Activated CD8-positive, alpha-beta T cell treated with anti-CD3 and anti-CD28 coated beads for 36 hours (primary cell): ENCODE data around the gene YEATS4. TPM values are rescaled to one million over a fixed set of nuclear protein-coding genes. Genes with fewer than 3 reads are reported as not detected.
A peak's percentile ranks its signal among the peaks of the same experiment; 100 is the strongest.

Experiments used
- ATAC-seq: fragments of 200-7000 bp; cut with Tn5 transposase; one replicate; pipeline ENCODE4 v1.10.0; 2021; ENCODE audit warnings: mild to moderate bottlenecking, moderate library complexity
- CTCF ChIA-PET: fragments of 350-600 bp; sonication (Branson Sonifier 250); formaldehyde crosslinking; loops from one replicate; lab custom pipeline; 2021; ENCODE audit warnings: antibody characterized with exemption; lab: Charles Lee
- POLR2A ChIA-PET: fragments of 350-600 bp; sonication (Branson Sonifier 250); formaldehyde crosslinking; loops from one replicate; lab custom pipeline; 2021; ENCODE audit warnings: antibody characterized with exemption; lab: Charles Lee
- DNase-seq: peaks from one replicate; pipeline ENCODE4 v3.0.0-alpha.2; 2020
- H3K27ac Mint-ChIP-seq: one replicate; pipeline ENCODE4 v1.8.0; 2021; ENCODE audit warnings: mild to moderate bottlenecking, mixed read lengths
- H3K27me3 Mint-ChIP-seq: one replicate; pipeline ENCODE4 v1.8.0; 2021; ENCODE audit warnings: mixed read lengths
- H3K36me3 Mint-ChIP-seq: one replicate; pipeline ENCODE4 v1.8.0; 2021; ENCODE audit warnings: low read depth, mixed read lengths
- H3K4me1 Mint-ChIP-seq: one replicate; pipeline ENCODE4 v1.8.0; 2021; ENCODE audit warnings: low read depth, mixed read lengths
- H3K4me3 Mint-ChIP-seq: one replicate; pipeline ENCODE4 v1.8.0; 2021; ENCODE audit warnings: mild to moderate bottlenecking, moderate library complexity, mixed read lengths
- H3K9me3 Mint-ChIP-seq: one replicate; pipeline ENCODE4 v1.8.0; 2021; ENCODE audit warnings: mixed read lengths
- intact Hi-C: fragments of 100-400 bp; cut with micrococcal nuclease; formaldehyde crosslinking; loops from one replicate; pipeline ENCODE4 v1.10.0; 2022
- total RNA-seq, 2 experiments: library from RNA; stranded (reverse); gene quantifications; one replicate each; pipeline ENCODE4 v1.2.3, GENCODE V29; 2021
- TF ChIP-seq, protein P1 (sequence below): fragments of 200-600 bp; IDR thresholded peaks from one replicate; pipeline ENCODE4 v1.8.0; 2022; ENCODE audit warnings: antibody characterized with exemption, mild to moderate bottlenecking

YEATS4 gene
- total RNA-seq, 2 experiments from 2014 or later: 54.0 to 60.9 TPM

DNA sequence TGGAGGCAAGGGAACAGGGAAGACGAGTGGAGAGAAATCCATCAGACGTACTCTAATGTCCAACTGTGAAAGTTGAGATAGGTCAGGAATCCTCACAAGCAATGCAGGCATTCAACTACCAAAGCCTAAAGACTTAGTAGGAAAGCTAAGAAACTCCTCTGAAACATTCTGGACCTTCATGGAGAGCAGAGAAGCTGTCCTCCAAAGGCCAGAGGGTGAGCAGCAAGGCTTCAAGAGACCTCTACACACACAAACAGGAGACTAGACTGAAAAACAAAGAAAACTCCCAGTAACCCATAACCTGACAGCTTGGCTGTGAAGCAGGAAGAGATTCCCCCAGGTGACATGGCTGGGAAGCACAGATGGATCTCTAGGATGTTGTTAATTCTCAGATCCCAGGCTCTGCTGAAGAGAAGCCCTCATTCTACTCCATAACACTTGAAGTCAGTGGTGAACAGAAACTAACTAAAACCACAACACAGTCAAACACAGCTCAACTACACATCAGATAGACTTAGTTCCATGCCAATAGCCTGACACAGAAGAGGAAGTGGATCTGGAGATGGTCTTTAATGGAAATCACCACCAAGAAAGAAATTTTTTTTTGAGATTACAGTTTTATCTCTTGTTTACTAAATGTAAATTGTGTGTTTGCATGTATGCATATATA lies 34.6 kb upstream of the YEATS4 start:
- H3K4me1 Mint-ChIP-seq: peaks cover 21% of the 10 kb centered on the region
- DNase-seq: no peak
- TF ChIP-seq, protein P1, sequence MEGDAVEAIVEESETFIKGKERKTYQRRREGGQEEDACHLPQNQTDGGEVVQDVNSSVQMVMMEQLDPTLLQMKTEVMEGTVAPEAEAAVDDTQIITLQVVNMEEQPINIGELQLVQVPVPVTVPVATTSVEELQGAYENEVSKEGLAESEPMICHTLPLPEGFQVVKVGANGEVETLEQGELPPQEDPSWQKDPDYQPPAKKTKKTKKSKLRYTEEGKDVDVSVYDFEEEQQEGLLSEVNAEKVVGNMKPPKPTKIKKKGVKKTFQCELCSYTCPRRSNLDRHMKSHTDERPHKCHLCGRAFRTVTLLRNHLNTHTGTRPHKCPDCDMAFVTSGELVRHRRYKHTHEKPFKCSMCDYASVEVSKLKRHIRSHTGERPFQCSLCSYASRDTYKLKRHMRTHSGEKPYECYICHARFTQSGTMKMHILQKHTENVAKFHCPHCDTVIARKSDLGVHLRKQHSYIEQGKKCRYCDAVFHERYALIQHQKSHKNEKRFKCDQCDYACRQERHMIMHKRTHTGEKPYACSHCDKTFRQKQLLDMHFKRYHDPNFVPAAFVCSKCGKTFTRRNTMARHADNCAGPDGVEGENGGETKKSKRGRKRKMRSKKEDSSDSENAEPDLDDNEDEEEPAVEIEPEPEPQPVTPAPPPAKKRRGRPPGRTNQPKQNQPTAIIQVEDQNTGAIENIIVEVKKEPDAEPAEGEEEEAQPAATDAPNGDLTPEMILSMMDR: no peak
- CTCF ChIA-PET: interaction anchor here (1.8 kb wide), 1 partner anchor 34 kb away, joined by 6 read pairs; no protein-coding TSS in a partner anchor
- POLR2A ChIA-PET: interaction anchor here (0.5 kb wide), 1 partner anchor 32 kb away, joined by 3 read pairs; no protein-coding TSS in a partner anchor
- peak; percentile 35 for ATAC-seq
- no peaks in the 10 kb centered on the region for H3K9me3 Mint-ChIP-seq
- intact Hi-C loops: no loop called here
- peaks cover 1% of the 10 kb centered on the region for H3K27me3 Mint-ChIP-seq
- no peaks in the 10 kb centered on the region for H3K36me3 Mint-ChIP-seq
- H3K27ac Mint-ChIP-seq: no peak overlapping the region
- H3K4me3 Mint-ChIP-seq: no peak overlapping the region

DNA sequence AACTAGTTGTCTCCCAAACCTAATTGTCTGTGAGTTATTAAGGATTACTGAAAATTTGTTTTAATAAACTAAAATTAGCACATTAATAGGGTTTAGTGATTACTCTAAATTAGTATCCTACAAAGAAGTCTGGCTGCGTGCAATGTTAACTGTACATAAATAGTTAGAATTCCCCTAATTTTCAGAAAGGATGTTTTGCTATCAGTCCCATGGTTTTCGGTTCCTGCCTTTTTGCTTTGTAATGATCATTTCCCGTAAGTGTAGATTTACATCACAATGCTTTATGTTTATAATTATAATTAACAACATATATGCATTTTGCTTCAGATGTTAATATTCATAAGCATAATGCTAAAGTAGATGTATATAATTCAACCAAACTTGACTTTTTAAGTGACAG lies 31.1 kb upstream of the YEATS4 start:
- ChIA-PET CTCF (no interaction called here), POLR2A (no interaction called here)
- no peak overlapping the region for H3K4me3 Mint-ChIP-seq
- no peaks in the 10 kb centered on the region for H3K36me3 Mint-ChIP-seq
- H3K9me3 Mint-ChIP-seq: no peaks in the 10 kb centered on the region
- peak overlapping the region; percentile 87 for H3K27ac Mint-ChIP-seq
- no peak for DNase-seq
- H3K4me1 Mint-ChIP-seq: peaks cover 36% of the 10 kb centered on the region
- H3K27me3 Mint-ChIP-seq: no peaks in the 10 kb centered on the region
- TF ChIP-seq, protein P1: no peak
- no peak for ATAC-seq
- intact Hi-C loops: no loop called here

DNA sequence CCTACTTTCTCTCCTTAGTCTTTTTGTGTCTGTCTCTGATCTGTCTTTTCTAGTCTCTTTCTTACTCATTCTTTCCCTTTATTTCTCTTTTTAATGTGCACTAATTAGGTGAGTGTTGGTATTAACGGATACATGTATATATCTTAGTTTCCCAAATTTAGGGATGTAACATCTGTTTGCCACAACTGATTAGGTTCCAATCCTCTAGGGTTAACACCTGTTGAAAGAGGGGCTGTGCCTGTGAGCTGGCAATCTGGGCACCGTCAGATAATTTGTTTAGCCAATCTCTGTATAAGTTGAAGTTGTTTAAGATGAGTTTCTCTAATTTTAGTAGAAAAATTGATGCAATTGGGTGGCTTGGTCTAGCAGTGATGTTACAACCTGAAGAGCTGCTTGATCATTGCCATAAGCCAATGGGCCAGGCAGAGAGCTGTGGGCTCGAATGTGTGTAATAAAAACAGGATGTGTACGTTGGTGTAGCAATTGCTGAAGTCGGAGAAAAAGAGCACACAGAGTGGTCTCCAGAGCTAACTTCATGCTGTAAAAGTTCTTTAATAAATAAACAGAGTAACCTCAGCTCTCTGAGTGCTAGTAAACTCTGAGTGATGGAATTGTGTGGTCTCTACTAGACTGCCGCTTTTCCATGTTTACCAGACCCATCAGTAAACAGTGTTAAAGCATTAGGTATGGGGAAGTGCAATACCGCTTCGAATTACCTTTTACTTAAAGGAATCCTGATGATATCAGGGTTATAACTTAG lies 29.7 kb upstream of the YEATS4 start:
- intact Hi-C loops: no loop called here
- H3K9me3 Mint-ChIP-seq: no peaks in the 10 kb centered on the region
- POLR2A ChIA-PET: interaction anchor here (0.6 to 2.3 kb wide), 4 partner anchors 22 to 256 kb away, joined by 3 to 8 read pairs (median 6); partner anchors contain the start of genes CCT2 and CPSF6
- peak overlapping the region; percentile 87 for H3K27ac Mint-ChIP-seq
- CTCF ChIA-PET: interaction anchor here (0.9 to 7.0 kb wide), 7 partner anchors 10 to 245 kb away, joined by 3 to 39 read pairs (median 4); no protein-coding TSS in a partner anchor
- peak; percentile 55 for DNase-seq
- TF ChIP-seq, protein P1: no peak
- ATAC-seq: peak; percentile 63
- no peaks in the 10 kb centered on the region for H3K27me3 Mint-ChIP-seq
- H3K4me3 Mint-ChIP-seq: peak overlapping the region; percentile 75
- H3K4me1 Mint-ChIP-seq: peaks cover 47% of the 10 kb centered on the region
- no peaks in the 10 kb centered on the region for H3K36me3 Mint-ChIP-seq

DNA sequence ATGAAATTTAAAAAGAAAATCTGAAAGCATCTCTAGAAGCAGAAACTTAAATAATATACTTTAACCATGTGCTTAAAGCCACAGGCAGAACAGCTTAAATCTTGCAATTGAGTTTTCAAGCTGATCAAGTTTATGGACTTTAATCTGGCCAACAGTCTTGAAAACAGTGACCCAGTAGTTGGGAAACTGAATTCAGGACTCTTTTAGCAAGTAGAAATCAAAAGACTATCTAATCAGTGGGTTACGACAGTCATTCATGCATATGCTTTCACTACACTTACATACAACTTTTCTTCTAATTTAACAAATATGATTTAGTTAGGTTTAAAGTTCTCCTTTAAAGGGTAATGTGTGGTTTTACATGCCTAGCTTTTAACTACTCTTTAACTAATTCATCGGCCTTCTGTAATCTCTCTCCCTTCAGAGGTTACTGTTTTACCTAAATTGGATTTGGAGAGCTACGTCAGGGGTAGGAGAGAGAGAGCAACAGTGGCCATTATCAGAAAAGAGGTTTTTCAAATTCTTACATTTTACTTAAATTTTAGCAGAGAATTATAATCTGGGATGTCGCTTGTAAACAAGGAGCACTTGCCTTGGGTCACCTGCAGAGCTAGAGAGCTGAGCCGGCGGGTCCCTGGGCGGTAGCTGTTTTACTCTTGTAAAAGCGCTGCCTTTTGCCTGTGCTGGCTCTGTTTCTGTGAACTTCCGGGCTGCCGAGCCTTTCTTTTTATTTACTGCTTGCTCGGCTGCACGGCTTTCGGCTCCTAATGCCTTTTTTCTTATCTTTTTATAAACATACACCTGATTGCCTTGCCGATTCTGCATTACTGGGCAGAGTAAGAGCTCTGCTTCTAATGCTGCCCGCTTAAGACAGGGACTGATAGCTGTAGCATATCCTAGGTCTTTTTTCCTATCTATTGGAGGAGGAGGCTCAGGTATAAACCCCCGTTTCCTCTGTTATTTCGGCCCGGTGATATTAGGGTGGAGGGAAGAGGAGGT lies 28.8 kb upstream of the YEATS4 start:
- intact Hi-C loops: no loop called here
- ATAC-seq (peak; percentile 74), DNase-seq (peak; percentile 72)
- Mint-ChIP-seq H3K27me3 (no peaks in the 10 kb centered on the region), H3K4me1 (peaks cover 42% of the 10 kb centered on the region), H3K9me3 (no peaks in the 10 kb centered on the region), H3K27ac (peak overlapping the region; percentile 87), H3K36me3 (no peaks in the 10 kb centered on the region), H3K4me3 (peak overlapping the region; percentile 75)
- ChIA-PET POLR2A (interaction anchor here (0.6 to 2.3 kb wide), 7 partner anchors 11 to 356 kb away, joined by 3 to 8 read pairs (median 6); partner anchors contain the start of gene CCT2), CTCF (interaction anchor here (0.9 to 7.0 kb wide), 9 partner anchors 11 to 244 kb away, joined by 3 to 39 read pairs (median 4); no protein-coding TSS in a partner anchor)
- TF ChIP-seq, protein P1: no peak
